ENCODE measurements around the gene ERICH2.
A peak's percentile ranks its signal among the peaks of the same experiment; 100 is the strongest.
"Not testable (repeated sequence)": the region's sequence is repeated elsewhere in the genome, so short reads cannot be mapped to it uniquely, and the experiment has no call there.

Gene ERICH2

DNA sequence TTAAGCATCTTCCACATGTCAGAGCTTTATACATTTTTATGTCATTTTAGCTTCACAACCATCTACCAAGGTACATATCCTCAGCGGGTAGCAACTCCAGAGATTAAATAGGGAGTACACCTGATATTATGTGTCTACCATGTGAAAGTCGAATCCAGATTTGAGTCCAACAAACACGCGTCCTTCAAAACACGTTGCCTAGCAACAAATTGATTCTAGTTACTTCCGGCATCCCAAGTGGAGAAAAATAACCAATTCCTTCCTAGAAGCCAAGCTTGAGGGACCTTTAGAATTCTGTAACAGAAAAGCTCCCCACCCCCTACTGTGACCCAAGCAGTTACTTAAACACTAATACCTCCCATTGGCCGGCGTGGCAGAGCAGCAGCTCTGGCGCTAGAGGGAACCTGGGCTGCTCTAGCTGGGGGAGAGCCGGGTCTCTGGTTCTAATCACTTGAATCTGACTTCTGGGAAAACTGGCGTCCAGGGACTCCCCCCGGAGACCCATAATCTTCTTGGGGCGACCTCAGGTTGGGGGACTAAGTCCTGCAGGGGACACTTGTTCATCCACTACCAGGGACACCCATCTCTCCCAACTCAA lies at the start of gene ERICH2:
ERICH2 (plus strand) TSS at position 371 of the 598 bp plus-strand sequence. CDS start 304 bp downstream, outside the sequence.
- peak; percentile 26 to 43 for DNase-seq

DNA sequence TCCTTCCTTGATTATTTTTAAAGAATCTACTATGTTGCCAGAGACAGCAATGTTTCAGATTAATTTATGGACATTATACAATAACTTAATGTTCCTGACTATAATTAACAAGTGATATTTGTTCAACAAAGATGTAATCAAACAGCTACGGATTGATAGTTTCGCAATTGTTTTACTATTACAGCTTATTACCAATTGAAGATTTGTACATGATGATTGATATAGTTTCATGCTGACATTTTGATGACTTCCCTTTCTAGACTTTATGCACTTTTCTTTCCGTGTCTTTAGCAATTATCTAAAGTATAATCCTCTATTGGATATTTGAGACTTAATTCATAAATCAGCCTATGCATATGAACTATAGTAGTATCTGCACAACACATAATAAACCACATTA lies 48.5 kb upstream of the ERICH2 start:
- no peak for DNase-seq

GRCh38 chr2:170722301-170722700 lies 47.9 kb upstream of the ERICH2 start:
- DNase-seq, result no peak

DNA sequence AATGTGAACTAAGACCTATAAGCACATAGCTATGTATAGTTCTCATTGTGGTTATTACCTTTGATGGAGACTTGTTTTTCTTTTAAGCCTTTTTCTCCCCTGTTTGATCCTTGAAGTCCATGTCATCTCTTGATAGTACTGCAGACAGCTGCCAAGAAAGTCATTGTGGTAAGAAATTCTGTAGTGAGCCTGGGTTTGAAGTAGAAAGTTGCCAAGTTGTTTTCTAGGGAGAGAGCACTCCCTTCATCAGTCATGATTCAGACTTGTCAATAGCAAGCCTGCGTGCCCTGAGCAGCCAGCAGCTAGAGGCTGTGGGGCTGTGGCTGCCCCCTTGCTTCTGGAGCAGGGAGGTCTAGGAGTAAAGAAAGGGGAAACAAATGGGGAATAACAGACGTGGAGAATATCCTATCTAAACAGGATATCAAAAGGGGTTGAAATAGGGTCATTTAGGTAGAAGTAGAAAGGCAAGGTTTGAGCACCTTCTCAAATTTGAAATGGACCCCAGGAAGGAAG lies 46.7 kb upstream of the ERICH2 start:
- DNase-seq, result no peak

DNA sequence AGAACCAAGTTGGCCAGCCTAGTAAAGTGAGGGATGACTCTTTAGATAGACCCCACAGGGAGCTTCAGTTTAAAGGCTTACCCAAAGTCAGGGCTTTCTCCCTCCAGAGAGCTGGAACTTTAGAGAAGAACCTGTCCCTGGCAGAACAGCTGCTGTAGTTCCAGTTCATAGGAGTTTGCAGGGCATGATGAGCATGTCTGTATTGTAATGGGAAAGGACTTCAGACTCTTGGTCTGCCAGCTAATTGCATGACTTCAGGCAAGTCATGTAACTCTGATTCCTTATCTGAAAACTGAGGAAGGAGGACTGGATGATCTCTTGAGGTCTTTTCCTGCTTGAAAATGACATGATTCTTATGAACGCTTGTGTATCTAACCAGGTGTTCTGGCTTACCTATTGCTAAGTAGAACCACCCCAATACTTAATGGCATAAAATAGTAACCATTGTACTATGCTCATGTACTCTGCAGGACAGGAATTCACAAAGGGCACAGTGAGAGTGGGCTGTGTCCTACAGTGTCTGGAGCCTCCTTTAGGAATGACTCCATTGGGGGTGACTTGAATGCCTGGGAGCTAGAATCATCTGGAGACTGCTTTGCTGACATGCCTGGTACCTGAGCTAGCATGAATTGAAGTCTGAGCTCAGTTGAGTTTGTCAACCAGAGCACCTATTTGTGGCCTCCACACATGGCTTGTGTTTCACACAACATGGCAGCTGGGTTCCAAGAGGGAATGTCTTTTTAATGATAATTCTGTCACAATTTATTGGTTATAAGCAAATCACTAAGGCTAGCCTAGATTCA lies 36.2 kb upstream of the ERICH2 start:
- DNase-seq, result no peak

GRCh38 chr2:170734601-170735000 lies 35.6 kb upstream of the ERICH2 start:
- not testable (repeated sequence) for DNase-seq

- no peak for DNase-seq
Observed at GRCh38 chr2:170736628-170737027, 33.5 kb upstream of the ERICH2 start.

DNA sequence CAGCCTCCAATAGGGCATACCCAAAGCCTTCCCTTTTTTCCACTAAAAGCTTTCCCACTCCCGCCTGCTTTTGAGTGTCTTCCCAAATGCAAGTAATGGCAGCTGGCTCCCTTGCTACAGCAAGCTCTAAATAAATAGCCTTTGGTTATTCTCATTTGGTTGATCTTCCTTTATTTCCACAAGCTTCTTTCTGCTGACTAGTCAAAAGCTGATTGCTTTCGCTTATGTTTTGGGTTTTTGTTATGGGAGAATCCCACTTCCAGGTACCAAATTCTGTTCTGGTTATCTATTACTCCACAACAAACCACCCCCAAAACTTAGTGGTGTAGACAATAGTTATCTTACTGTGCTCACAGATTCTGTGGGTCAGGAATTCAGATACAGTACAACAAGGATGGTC lies 32.8 kb upstream of the ERICH2 start:
- DNase-seq, result no peak

GRCh38 chr2:170737821-170738220 lies 32.4 kb upstream of the ERICH2 start:
- no peak for DNase-seq

- DNase-seq, result no peak
Observed at GRCh38 chr2:170739048-170739447, 31.1 kb upstream of the ERICH2 start.

DNA sequence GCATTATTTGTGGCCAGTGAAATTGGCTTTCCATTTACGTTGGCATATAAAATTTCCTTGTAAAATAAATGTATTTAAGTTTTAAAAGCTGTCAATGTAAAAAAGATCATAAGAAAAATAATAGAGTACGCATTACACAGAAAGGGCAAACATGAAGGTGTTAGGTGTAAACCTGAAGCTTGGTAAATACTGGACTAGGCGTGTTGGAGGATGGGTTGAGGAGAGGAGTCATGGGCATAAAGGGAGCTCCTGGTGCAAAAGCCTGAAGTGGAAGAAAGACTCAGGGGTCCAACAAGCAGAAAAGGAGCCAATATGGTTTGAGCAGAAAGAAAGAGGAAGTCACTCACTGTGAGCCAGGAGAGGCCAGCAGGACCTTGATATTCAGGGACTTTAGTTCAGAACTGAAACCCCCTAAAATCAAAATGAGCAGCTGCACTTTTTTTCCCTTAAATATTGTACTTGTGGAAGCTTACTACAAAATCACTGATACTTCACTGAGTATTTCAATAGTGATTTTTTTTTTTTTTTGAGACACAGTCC lies 30.6 kb upstream of the ERICH2 start:
- no peak for DNase-seq

- DNase-seq, result no peak
Observed at GRCh38 chr2:170740660-170741059, 29.5 kb upstream of the ERICH2 start.

- no peak for DNase-seq
Observed at GRCh38 chr2:170742000-170742399, 28.2 kb upstream of the ERICH2 start.

DNA sequence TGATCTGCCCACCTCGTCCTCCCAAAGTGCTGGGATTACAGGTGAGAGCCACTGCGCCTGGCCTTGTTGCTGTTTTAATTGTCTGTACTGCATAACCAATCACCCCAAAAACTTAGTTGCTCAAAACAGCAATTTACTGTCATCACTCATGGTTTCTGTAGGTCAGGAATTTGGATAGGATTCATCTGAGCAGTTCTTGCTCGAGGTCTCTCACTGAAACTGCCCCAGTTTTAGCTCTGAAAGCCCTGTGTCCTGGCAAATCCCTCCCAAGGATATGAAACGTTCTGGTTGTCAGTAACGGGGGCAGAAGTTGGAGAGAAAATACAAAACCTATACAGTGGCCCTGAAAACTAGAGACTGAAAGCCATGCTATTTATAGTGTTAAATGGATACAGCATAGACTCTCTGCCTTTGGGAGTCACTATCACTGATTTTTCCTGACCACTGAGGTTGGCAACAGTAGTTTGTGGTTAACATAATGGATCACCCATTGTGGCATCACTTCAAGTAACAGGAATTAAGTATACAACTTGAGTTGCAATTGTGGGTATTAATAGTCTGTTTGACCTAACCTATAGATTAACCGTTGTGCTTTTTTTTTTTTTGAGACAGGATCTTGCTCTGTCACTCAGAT lies 27.2 kb upstream of the ERICH2 start:
- no peak for DNase-seq

GRCh38 chr2:170743530-170744239 lies 26.5 kb upstream of the ERICH2 start:
- no peak for DNase-seq

GRCh38 chr2:170744248-170745002 lies 25.8 kb upstream of the ERICH2 start:
- DNase-seq, result no peak

DNA sequence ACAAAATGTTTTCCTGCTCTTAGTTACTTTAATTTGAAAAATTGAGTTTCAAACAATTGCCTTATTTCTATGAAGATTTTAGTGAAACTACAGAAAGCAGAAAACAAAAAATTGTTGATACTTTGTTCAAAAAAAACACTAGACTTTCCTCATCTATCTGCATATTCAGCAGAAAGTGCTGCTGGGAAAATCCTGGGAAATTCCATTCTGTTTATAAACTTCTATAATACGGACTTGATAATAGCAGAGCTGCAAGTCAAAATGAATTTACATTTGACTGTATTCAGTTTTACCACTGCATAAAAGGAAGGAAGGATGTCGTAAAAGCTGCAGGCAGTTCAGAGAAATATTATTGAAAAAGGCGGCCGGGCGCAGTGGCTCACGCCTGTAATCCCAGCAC lies 24.9 kb upstream of the ERICH2 start:
- DNase-seq, result no peak

DNA sequence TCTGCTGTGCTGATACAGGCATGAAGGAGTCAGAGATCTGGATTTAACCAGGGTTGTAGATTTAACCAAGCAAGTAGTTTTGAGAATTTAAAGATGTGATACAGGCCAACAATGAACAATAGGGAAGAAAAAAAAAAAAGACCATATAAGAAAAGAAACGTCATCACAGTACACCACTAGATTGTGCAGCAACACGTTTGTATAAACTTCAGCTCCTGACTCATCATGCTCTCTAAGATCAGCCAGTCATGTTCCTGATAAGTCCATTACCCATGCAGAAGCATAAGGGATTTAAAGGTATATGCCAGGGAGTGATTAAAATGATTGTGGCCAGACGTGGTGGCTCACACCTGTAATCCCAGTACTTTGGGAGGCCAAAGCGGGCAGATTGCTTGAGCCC lies 22.3 kb upstream of the ERICH2 start:
- DNase-seq, result no peak

- DNase-seq, result not testable (repeated sequence)
Observed at GRCh38 chr2:170751555-170751954, 18.6 kb upstream of the ERICH2 start.

DNA sequence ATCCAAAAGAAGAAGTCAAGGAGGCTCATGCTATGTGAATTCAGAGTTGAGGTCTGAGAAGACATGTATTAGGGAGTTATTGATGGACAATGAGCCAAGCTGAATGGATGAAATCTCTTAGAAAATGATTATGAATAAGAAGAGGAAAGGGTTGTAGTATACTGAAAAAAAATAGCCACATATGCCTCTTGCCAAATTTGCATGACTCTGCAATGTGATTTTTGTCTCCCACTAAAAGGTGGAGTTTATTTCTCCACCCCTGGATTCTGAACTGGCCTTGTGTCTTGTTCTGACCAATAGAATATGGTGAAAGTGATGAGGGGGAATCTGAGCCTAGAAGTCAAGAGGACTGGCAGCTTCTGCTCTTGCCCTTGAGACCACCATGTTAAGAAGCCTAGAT lies 8.6 kb upstream of the ERICH2 start:
- no peak for DNase-seq

DNA sequence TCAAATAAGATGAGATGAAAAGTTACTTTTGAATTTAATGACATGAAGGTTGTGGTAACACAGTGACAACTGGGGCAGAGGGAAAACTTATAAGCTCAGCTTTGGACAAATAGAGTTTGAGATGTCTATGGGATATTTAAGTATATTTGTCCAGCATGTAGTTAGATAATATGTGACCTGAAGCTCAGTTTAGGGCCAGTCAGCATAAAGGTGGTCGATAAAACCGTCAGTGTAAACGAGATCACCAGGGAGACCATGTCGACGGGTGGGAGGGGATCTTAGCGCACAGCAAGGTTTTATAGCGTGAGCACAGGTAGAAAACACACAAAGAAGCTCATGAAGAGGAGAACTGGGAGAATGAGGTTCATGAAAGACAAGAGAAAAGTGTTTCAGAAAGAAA lies 7.4 kb upstream of the ERICH2 start:
- DNase-seq, result no peak

GRCh38 chr2:170763232-170763631 lies 6.9 kb upstream of the ERICH2 start:
- no peak for DNase-seq

All from stimulated activated CD4-positive, alpha-beta T cell treated with anti-CD3 and anti-CD28 coated beads, Interleukin-2, amount 100 ng/mL, for 24 hours (primary cell).